HG03442 (cell line): ENCODE results near the gene SAXO2.
"Not testable (repeated sequence)": the region's sequence is repeated elsewhere in the genome, so short reads cannot be mapped to it uniquely, and the experiment has no call there.

Source experiments
- ATAC-seq: cut with Tn5 transposase; IDR thresholded peaks from one replicate; pipeline ENCODE4 v1.9.1; 2021; ENCODE audit warnings: mild to moderate bottlenecking, moderate library complexity; ENCODE audit not compliant: unreplicated experiment

The SAXO2 gene

GRCh38 chr15:82262422-82263026 is at the start of gene SAXO2, which contains the start of gene EFL1:
TSS of gene SAXO2 (plus strand) at chr15:82262818. CDS start at chr15:82262880, 62 bp downstream.
TSS of gene EFL1 (minus strand) at chr15:82262734. CDS start at chr15:82261778, 956 bp downstream.
- ATAC-seq: peak; percentile 95

GRCh38 chr15:82216092-82216491 is 46.5 kb upstream of the SAXO2 start:
- ATAC-seq: not testable (repeated sequence)

- not testable (repeated sequence) for ATAC-seq
These were observed 41.1 kb upstream of the SAXO2 start for GRCh38 chr15:82221535-82221934.

GRCh38 chr15:82228750-82229149 is 33.9 kb upstream of the SAXO2 start:
- no peak for ATAC-seq

- no peak for ATAC-seq
These were observed 31.4 kb upstream of the SAXO2 start for GRCh38 chr15:82231233-82231632.

- no peak for ATAC-seq
These were observed 30.8 kb upstream of the SAXO2 start for GRCh38 chr15:82231842-82232241.

GRCh38 chr15:82237944-82238534 is 24.6 kb upstream of the SAXO2 start:
- not testable (repeated sequence) for ATAC-seq

GRCh38 chr15:82239685-82240391 is 22.8 kb upstream of the SAXO2 start:
- ATAC-seq: no peak

- ATAC-seq: not testable (repeated sequence)
These were observed 20.6 kb upstream of the SAXO2 start for GRCh38 chr15:82241836-82242499.

- ATAC-seq: not testable (repeated sequence)
These were observed 19.0 kb upstream of the SAXO2 start for GRCh38 chr15:82243644-82244043.

GRCh38 chr15:82245956-82246355 is 16.7 kb upstream of the SAXO2 start:
- ATAC-seq: not testable (repeated sequence)

- ATAC-seq: not testable (repeated sequence)
These were observed 14.4 kb upstream of the SAXO2 start for GRCh38 chr15:82248261-82248660.

GRCh38 chr15:82261566-82262421 is 824 bp upstream of the SAXO2 start:
- ATAC-seq: peak; percentile 18

GRCh38 chr15:82263350-82263749 is 732 bp downstream of the SAXO2 start:
- no peak for ATAC-seq

- not testable (repeated sequence) for ATAC-seq
These were observed 4.5 kb downstream of the SAXO2 start for GRCh38 chr15:82267137-82267536.

- ATAC-seq: not testable (repeated sequence)
These were observed 5.8 kb downstream of the SAXO2 start for GRCh38 chr15:82268454-82268853.

GRCh38 chr15:82272154-82272553 is 9.5 kb downstream of the SAXO2 start:
- ATAC-seq: no peak

- ATAC-seq: no peak
These were observed 12.8 kb downstream of the SAXO2 start for GRCh38 chr15:82275410-82275809.

- not testable (repeated sequence) for ATAC-seq
These were observed 18.7 kb downstream of the SAXO2 start for GRCh38 chr15:82281276-82281675.

- not testable (repeated sequence) for ATAC-seq
These were observed 19.8 kb downstream of the SAXO2 start for GRCh38 chr15:82282386-82282785.
